CD14-positive monocyte (primary cell): ENCODE measurements around the gene MARS1. TPM values are rescaled to one million over a fixed set of nuclear protein-coding genes. Genes with fewer than 3 reads are reported as not detected.

ENCODE experiments used
- DNase-seq, 3 donors: peaks; one replicate each; pipeline ENCODE4 v3.0.0-alpha.2; 2011 to 2022
- H2AFZ ChIP-seq: 2 replicates; pipeline ENCODE4 v1.6.0; 2012; ENCODE audit warnings: mild to moderate bottlenecking, low read depth, low read length, inconsistent platforms; ENCODE audit not compliant: insufficient read depth, poor library complexity, severe bottlenecking
- H3K27ac ChIP-seq, 2 donors: 1 replicate in 1 of 2; 2 replicates in 1 of 2; pipeline ENCODE4 v1.5.1; 2012 to 2013; ENCODE audit warnings: low read length in 2 of 2, control low read depth in 1 of 2, inconsistent platforms in 1 of 2, low read depth in 1 of 2, mild to moderate bottlenecking in 1 of 2
- H3K27me3 ChIP-seq, 2 donors: one replicate each; pipeline versions ENCODE4 v1.6.0 to v1.6.1; 2011 to 2013; ENCODE audit warnings: low read length in 2 of 2; ENCODE audit not compliant: control insufficient read depth in 2 of 2, insufficient read depth in 2 of 2
- H3K36me3 ChIP-seq, 2 donors: replicated peaks in 1 of 2; 1 replicate in 1 of 2; 2 replicates in 1 of 2; pipeline versions ENCODE4 v1.5.1 to v1.6.1; 2012 to 2013; ENCODE audit warnings: low read length in 2 of 2, control low read depth in 1 of 2, inconsistent platforms in 1 of 2, mild to moderate bottlenecking in 1 of 2; ENCODE audit not compliant: insufficient read depth in 2 of 2, control insufficient read depth in 1 of 2
- H3K4me1 ChIP-seq, 2 donors: 1 replicate in 1 of 2; 2 replicates in 1 of 2; pipeline versions ENCODE4 v1.5.1 to v1.6.1; 2012 to 2013; ENCODE audit warnings: low read length in 2 of 2, control low read depth in 1 of 2, inconsistent platforms in 1 of 2, mild to moderate bottlenecking in 1 of 2, moderate library complexity in 1 of 2; ENCODE audit not compliant: insufficient read depth in 2 of 2, control insufficient read depth in 1 of 2
- H3K4me2 ChIP-seq: replicated peaks from 2 replicates; pipeline ENCODE3; 2012; ENCODE audit warnings: low read length, moderate library complexity, mild to moderate bottlenecking; ENCODE audit not compliant: poor library complexity, severe bottlenecking; ENCODE audit errors: extremely low read depth
- H3K4me3 ChIP-seq, 3 experiments: fragments of 200-600 bp in 1 of 3; sonication (generic) in 1 of 3; replicated peaks in 1 of 3; 1 replicate in 2 of 3; 2 replicates in 1 of 3; pipeline ENCODE4 v1.5.1; 2011 to 2013; ENCODE audit warnings: low read length in 3 of 3, mild to moderate bottlenecking in 3 of 3, control low read depth in 2 of 3, low read depth in 2 of 3, inconsistent platforms in 1 of 3, moderate library complexity in 1 of 3
- H3K79me2 ChIP-seq: 2 replicates; pipeline ENCODE4 v1.6.0; 2012; ENCODE audit warnings: mild to moderate bottlenecking, control low read depth, inconsistent platforms, low read length, moderate library complexity; ENCODE audit not compliant: insufficient read depth
- H3K9ac ChIP-seq: 2 replicates; pipeline ENCODE4 v1.6.0; 2017; ENCODE audit warnings: low read length, mild to moderate bottlenecking; ENCODE audit not compliant: insufficient read depth, poor library complexity, severe bottlenecking
- H3K9me3 ChIP-seq, 2 donors: replicated peaks in 1 of 2; 1 replicate in 1 of 2; 2 replicates in 1 of 2; pipeline versions ENCODE4 v1.5.1 to v1.6.1; 2012 to 2013; ENCODE audit warnings: low read length in 2 of 2, control low read depth in 1 of 2; ENCODE audit not compliant: control insufficient read depth in 1 of 2, insufficient read depth in 1 of 2
- H4K20me1 ChIP-seq: 2 replicates; pipeline ENCODE4 v1.6.0; 2012; ENCODE audit warnings: mild to moderate bottlenecking, low read length, control low read depth, moderate library complexity; ENCODE audit not compliant: insufficient read depth
- H3K27ac Mint-ChIP-seq, 7 donors: one replicate each; pipeline ENCODE4 v1.8.0; 2020; ENCODE audit warnings: mild to moderate bottlenecking in 7 of 7, mixed read lengths in 7 of 7, moderate library complexity in 6 of 7, inconsistent platforms in 2 of 7
- H3K27me3 Mint-ChIP-seq, 3 donors: one replicate each; pipeline ENCODE4 v1.8.0; 2021 to 2022; ENCODE audit warnings: low read depth in 3 of 3, mild to moderate bottlenecking in 3 of 3, mixed read lengths in 3 of 3, moderate library complexity in 3 of 3, inconsistent platforms in 1 of 3
- H3K36me3 Mint-ChIP-seq, 2 donors: one replicate each; pipeline ENCODE4 v1.8.0; 2020; ENCODE audit warnings: mixed read lengths in 2 of 2, inconsistent platforms in 1 of 2, mild to moderate bottlenecking in 1 of 2
- H3K4me1 Mint-ChIP-seq: one replicate; pipeline ENCODE4 v1.8.0; 2020; ENCODE audit warnings: mild to moderate bottlenecking, mixed read lengths
- H3K4me3 Mint-ChIP-seq, 2 donors: one replicate each; pipeline ENCODE4 v1.8.0; 2020; ENCODE audit warnings: mild to moderate bottlenecking in 2 of 2, mixed read lengths in 2 of 2, moderate library complexity in 1 of 2
- H3K9me3 Mint-ChIP-seq, 7 donors: one replicate each; pipeline ENCODE4 v1.8.0; 2020 to 2022; ENCODE audit warnings: mixed read lengths in 7 of 7, mild to moderate bottlenecking in 6 of 7, moderate library complexity in 6 of 7, inconsistent platforms in 2 of 7
- WGBS: methylation state at CpG from one replicate; pipeline ENCODE4 v1.1.5; 2013; ENCODE audit warnings: missing lambda C conversion rate; ENCODE audit not compliant: insufficient coverage; 5-methylcytosine and 5-hydroxymethylcytosine counted together
- intact Hi-C, 2 donors: fragments of 100-400 bp; cut with micrococcal nuclease; formaldehyde crosslinking; loops; one replicate each; pipeline versions ENCODE4 v1.15.0 to v1.15.1; 2023
- polyA plus RNA-seq, 3 donors: library from polyadenylated mRNA; depleted of rRNA in 1 of 3; unstranded in 2 of 3; stranded (reverse) in 1 of 3; fragments of 300-500 nt in 2 of 3; fragments of >200 nt in 1 of 3; fragmentation: Illumina TruSeq in 2 of 3; gene quantifications; 1 replicate in 2 of 3; 2 replicates in 1 of 3; pipeline ENCODE4 v1.2.3, GENCODE V29; 2012 to 2021
- TF ChIP-seq, protein P1 (sequence below): fragments of 200-600 bp; IDR thresholded peaks from one replicate; pipeline ENCODE4 v1.8.0; 2022; ENCODE audit warnings: antibody characterized with exemption, mild to moderate bottlenecking

The MARS1 gene
- polyA plus RNA-seq, 3 donors: 63.5 to 164 (median 79.8) TPM

DNA sequence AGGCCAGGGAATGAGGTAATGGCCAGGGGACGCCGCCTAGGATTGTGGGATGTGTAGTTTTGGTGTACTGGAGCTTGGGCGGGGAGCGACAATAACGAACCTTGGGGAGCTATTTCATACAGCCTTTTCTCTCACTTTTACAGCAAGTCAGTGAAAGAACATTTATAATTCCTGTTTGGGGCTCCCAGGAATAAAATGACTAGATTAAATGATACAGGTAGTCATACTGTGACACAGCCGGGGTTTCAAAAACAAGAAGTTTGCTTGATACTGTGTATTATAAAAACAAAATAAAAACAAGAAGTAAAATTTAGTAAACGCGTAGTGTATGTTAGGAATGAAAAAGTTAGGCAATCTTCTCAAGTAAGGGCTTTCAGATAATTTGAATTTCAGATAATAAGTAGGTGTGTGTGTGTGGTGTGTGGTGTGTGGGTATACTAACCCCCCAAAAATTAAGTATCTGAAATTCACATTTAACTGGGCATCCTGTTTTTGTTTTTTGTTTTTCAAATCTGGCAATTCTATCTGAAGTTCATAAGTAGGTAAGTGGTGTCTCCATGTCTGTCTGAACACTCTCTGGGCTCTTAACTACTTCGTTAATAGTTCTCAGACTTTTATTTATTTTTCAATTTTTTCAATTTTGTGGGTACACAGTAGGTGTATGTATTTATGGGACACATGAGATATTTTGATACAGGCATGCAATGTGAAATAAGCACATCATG, 59.6 kb downstream of the MARS1 start:
- intact Hi-C loops: loop anchor here (5.0 to 10.0 kb wide), 3 partner anchors 70 to 207 kb away; partner anchors contain the start of genes ARHGAP9 (in 2 of the 2), CDK4 (in 1 of the 2) and MARCHF9 (in 1 of the 2)
- Mint-ChIP-seq H3K27ac (peak overlapping the region; percentile 84 to 96 (median 87)), H3K4me1 (peaks cover 48% of the 10 kb centered on the region), H3K9me3 (peaks cover 0 to 11% (median 2%) of the 10 kb centered on the region in 7 donors), H3K36me3 (peaks cover 19 to 20% of the 10 kb centered on the region in 2 donors), H3K4me3 (peak overlapping the region; percentile 99 to 100), H3K27me3 (peaks cover 34 to 39% (median 35%) of the 10 kb centered on the region in 3 donors)
- Histone ChIP-seq H3K4me3 (peak overlapping the region; percentile 73 to 96 (median 94)), H3K9ac (peak overlapping the region; percentile 93), H3K79me2 (peaks cover 27% of the 10 kb centered on the region), H3K36me3 (peaks cover 0 to 13% of the 10 kb centered on the region in 2 donors), H3K27me3 (peaks cover 27 to 37% of the 10 kb centered on the region in 2 donors), H2AFZ (peak overlapping the region; percentile 98), H3K9me3 (no peaks in the 10 kb centered on the region), H3K4me1 (peaks cover 18 to 42% of the 10 kb centered on the region in 2 donors), H4K20me1 (no peaks in the 10 kb centered on the region), H3K4me2 (peak overlapping the region; percentile 94), H3K27ac (peak overlapping the region in 1 of 2 donors; percentile 82)
- WGBS: no CpG with 5 or more reads among the region's 9 CpGs
- DNase-seq: no peak
- TF ChIP-seq, protein P1, sequence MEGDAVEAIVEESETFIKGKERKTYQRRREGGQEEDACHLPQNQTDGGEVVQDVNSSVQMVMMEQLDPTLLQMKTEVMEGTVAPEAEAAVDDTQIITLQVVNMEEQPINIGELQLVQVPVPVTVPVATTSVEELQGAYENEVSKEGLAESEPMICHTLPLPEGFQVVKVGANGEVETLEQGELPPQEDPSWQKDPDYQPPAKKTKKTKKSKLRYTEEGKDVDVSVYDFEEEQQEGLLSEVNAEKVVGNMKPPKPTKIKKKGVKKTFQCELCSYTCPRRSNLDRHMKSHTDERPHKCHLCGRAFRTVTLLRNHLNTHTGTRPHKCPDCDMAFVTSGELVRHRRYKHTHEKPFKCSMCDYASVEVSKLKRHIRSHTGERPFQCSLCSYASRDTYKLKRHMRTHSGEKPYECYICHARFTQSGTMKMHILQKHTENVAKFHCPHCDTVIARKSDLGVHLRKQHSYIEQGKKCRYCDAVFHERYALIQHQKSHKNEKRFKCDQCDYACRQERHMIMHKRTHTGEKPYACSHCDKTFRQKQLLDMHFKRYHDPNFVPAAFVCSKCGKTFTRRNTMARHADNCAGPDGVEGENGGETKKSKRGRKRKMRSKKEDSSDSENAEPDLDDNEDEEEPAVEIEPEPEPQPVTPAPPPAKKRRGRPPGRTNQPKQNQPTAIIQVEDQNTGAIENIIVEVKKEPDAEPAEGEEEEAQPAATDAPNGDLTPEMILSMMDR: no peak

DNA sequence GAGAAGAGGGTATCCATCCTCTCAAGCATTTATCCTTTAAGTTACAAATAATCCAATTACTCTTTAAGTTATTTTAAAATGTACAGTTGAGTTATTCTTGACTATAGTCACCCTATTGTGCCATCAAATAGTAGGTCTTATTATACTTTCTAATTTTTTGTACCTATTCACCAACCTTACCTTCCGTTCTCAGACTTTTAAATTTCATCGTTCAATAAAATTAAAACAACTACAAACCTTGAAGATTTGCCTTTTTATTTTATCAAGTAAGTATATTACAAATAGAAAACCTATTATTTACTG, 60.1 kb downstream of the MARS1 start:
- H3K27ac Mint-ChIP-seq: no peak overlapping the region
- no peaks in the 10 kb centered on the region for H3K9me3 ChIP-seq
- no peak overlapping the region for H3K9ac ChIP-seq
- peaks cover 27% of the 10 kb centered on the region for H3K79me2 ChIP-seq
- no CpG with 5 or more reads among the region's 2 CpGs for WGBS
- H3K36me3 ChIP-seq: peaks cover 0 to 8% of the 10 kb centered on the region in 2 donors
- intact Hi-C loops: loop anchor here (5.0 to 10.0 kb wide), 3 partner anchors 71 to 207 kb away; partner anchors contain the start of genes ARHGAP9 (in 2 of the 2), CDK4 (in 1 of the 2) and MARCHF9 (in 1 of the 2)
- H3K27me3 Mint-ChIP-seq: peaks cover 39 to 42% (median 40%) of the 10 kb centered on the region in 3 donors
- peaks cover 27 to 37% of the 10 kb centered on the region in 2 donors for H3K27me3 ChIP-seq
- no peak for DNase-seq
- H3K9me3 Mint-ChIP-seq: peaks cover 0 to 11% (median 2%) of the 10 kb centered on the region in 7 donors
- no peak overlapping the region for H3K4me3 Mint-ChIP-seq
- H3K4me2 ChIP-seq: no peak overlapping the region
- no peak overlapping the region for H3K27ac ChIP-seq
- peaks cover 18 to 42% of the 10 kb centered on the region in 2 donors for H3K4me1 ChIP-seq
- no peak overlapping the region for H3K4me3 ChIP-seq
- H2AFZ ChIP-seq: no peak overlapping the region
- H3K4me1 Mint-ChIP-seq: peaks cover 48% of the 10 kb centered on the region
- TF ChIP-seq, protein P1: no peak
- no peaks in the 10 kb centered on the region for H4K20me1 ChIP-seq
- H3K36me3 Mint-ChIP-seq: peaks cover 14 to 15% of the 10 kb centered on the region in 2 donors
